Osteocyte (in vitro differentiated cells): ENCODE results near the gene PSG3. TPM values are rescaled to one million over a fixed set of nuclear protein-coding genes. Genes with fewer than 3 reads are reported as not detected.
"Not testable (repeated sequence)": the region's sequence is repeated elsewhere in the genome, so short reads cannot be mapped to it uniquely, and the experiment has no call there.

Source experiments
- DNase-seq: peaks from one replicate; pipeline ENCODE4 v3.0.0; 2021; ENCODE audit warnings: mixed read lengths; ENCODE audit not compliant: unreplicated experiment; ENCODE audit errors: extremely low spot score
- H3K27ac Mint-ChIP-seq: one replicate; pipeline ENCODE4 v1.8.0; 2021; ENCODE audit warnings: mild to moderate bottlenecking, mixed read lengths; ENCODE audit not compliant: unreplicated experiment
- H3K27me3 Mint-ChIP-seq: one replicate; pipeline ENCODE4 v1.8.0; 2021; ENCODE audit warnings: mixed read lengths; ENCODE audit not compliant: unreplicated experiment
- H3K36me3 Mint-ChIP-seq: one replicate; pipeline ENCODE4 v1.8.0; 2021; ENCODE audit warnings: mixed read lengths; ENCODE audit not compliant: unreplicated experiment
- H3K4me1 Mint-ChIP-seq: one replicate; pipeline ENCODE4 v1.8.0; 2021; ENCODE audit warnings: mixed read lengths; ENCODE audit not compliant: unreplicated experiment
- H3K4me3 Mint-ChIP-seq: one replicate; pipeline ENCODE4 v1.8.0; 2021; ENCODE audit warnings: mild to moderate bottlenecking, moderate library complexity, mixed read lengths; ENCODE audit not compliant: unreplicated experiment
- H3K9me3 Mint-ChIP-seq: one replicate; pipeline ENCODE4 v1.8.0; 2021; ENCODE audit warnings: mixed read lengths; ENCODE audit not compliant: unreplicated experiment
- CTCF ChIP-seq: fragments of 200-600 bp; sonication (generic); IDR thresholded peaks from 2 replicates; pipeline ENCODE4 v1.5.0; 2021; ENCODE audit warnings: antibody characterized with exemption, mild to moderate bottlenecking, moderate library complexity
- total RNA-seq: library from RNA; stranded (reverse); gene quantifications from 2 replicates; pipeline ENCODE4 v1.2.1, GENCODE V29; 2021

Gene PSG3
- total RNA-seq, 1 donor from 2014 or later: not detected

GRCh38 chr19:42762789-42763188, 22.5 kb upstream of the PSG3 start:
- H3K4me1 Mint-ChIP-seq: no peaks in the 10 kb centered on the region
- H3K27me3 Mint-ChIP-seq: no peaks in the 10 kb centered on the region
- peaks cover 9% of the 10 kb centered on the region for H3K9me3 Mint-ChIP-seq
- no peak overlapping the region for H3K4me3 Mint-ChIP-seq
- no peak for TF ChIP-seq CTCF
- no peaks in the 10 kb centered on the region for H3K36me3 Mint-ChIP-seq
- H3K27ac Mint-ChIP-seq: no peak overlapping the region
- DNase-seq: no peak

- H3K27me3 Mint-ChIP-seq, H3K4me1 Mint-ChIP-seq, H3K9me3 Mint-ChIP-seq, H3K4me3 Mint-ChIP-seq, H3K27ac Mint-ChIP-seq, DNase-seq, H3K36me3 Mint-ChIP-seq: not testable (repeated sequence)
These were observed 21.6 kb upstream of the PSG3 start for GRCh38 chr19:42761924-42762295.

- H3K9me3 Mint-ChIP-seq, H3K27me3 Mint-ChIP-seq, H3K36me3 Mint-ChIP-seq, H3K4me1 Mint-ChIP-seq, DNase-seq, H3K27ac Mint-ChIP-seq, H3K4me3 Mint-ChIP-seq: not testable (repeated sequence)
These were observed 21.0 kb upstream of the PSG3 start for GRCh38 chr19:42760954-42761923.

GRCh38 chr19:42758667-42759066, 18.4 kb upstream of the PSG3 start:
- not testable (repeated sequence) for H3K4me3 Mint-ChIP-seq, DNase-seq, H3K27ac Mint-ChIP-seq, H3K27me3 Mint-ChIP-seq, H3K4me1 Mint-ChIP-seq, H3K36me3 Mint-ChIP-seq
- peaks cover 12% of the 10 kb centered on the region for H3K9me3 Mint-ChIP-seq

GRCh38 chr19:42752246-42752645, 12.0 kb upstream of the PSG3 start:
- H3K9me3 Mint-ChIP-seq: peaks cover 30% of the 10 kb centered on the region
- not testable (repeated sequence) for H3K4me3 Mint-ChIP-seq, H3K27ac Mint-ChIP-seq, H3K27me3 Mint-ChIP-seq, DNase-seq, H3K36me3 Mint-ChIP-seq, H3K4me1 Mint-ChIP-seq

DNA sequence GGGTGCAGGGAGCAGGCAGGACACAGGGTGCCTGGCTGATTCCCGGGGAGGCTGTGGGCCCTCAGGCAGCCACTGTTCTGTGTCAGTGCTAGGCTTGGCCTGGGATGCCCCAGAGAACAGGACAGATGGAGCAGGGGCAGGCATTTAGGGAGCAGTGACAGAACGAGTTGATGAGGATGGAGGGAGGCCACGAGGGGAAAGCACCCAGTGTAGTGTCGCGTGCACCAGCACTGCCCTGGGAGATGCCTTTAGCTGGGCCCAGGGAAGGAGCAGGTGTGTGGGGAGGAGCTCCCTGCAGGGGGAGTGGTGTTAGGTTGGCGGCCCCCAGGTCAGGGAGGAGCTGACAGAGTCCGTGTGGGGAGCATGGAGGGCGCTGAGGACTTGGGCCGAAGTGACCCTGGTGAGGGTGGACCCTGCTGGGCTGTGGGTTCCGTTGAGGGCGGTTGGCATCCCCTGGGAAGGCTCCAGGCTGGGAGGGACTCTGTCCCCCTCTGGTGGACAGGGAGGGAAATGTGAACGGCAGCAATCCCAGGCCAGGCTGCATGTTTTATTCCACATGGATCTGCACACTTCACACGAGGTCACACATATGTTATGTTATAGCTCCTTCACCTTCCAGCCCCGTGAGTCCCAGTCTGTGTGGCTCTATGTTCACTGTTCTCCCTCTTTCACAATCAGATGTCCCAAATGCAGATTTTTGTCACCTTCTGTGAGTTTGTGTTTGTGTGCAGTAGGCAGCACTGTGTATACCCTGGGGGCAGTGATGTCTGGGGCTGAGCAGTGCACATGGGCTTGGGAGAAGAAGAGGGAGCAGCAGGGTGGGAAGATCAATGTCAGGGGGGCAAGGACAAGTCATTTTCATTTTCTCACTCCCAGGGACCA, 1.7 kb upstream of the PSG3 start:
- H3K4me3 Mint-ChIP-seq, H3K27me3 Mint-ChIP-seq, H3K4me1 Mint-ChIP-seq, H3K27ac Mint-ChIP-seq, DNase-seq, H3K36me3 Mint-ChIP-seq: not testable (repeated sequence)
- H3K9me3 Mint-ChIP-seq: peaks cover 12% of the 10 kb centered on the region

- not testable (repeated sequence) for H3K4me3 Mint-ChIP-seq, H3K9me3 Mint-ChIP-seq, H3K36me3 Mint-ChIP-seq, H3K27me3 Mint-ChIP-seq, DNase-seq, H3K4me1 Mint-ChIP-seq, H3K27ac Mint-ChIP-seq
These were observed 2.7 kb downstream of the PSG3 start for GRCh38 chr19:42737581-42738011.

DNA sequence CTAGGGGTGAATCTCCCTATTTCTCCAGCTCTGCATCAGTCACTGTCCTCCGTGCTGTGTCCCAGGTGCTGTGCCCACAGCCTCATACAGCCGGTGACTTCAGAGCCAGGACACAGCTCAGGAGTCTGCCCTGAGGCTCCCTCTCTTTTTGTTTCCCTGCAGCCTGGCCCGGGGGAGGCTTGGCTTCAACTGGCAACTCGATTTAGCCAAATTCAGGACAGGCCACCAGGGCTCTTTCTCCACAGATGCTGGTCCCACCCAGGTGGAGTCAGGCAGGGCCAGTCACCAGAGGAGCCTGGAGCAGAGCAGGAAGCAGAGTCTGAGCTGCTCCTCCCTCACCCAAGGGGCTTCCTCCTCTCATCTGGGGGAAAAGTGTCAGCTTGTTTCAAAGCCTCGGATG, 11.9 kb downstream of the PSG3 start:
- H3K27ac Mint-ChIP-seq, DNase-seq, H3K36me3 Mint-ChIP-seq, H3K27me3 Mint-ChIP-seq, H3K4me3 Mint-ChIP-seq, H3K4me1 Mint-ChIP-seq: not testable (repeated sequence)
- peaks cover 14% of the 10 kb centered on the region for H3K9me3 Mint-ChIP-seq

- H3K4me3 Mint-ChIP-seq, H3K4me1 Mint-ChIP-seq, H3K36me3 Mint-ChIP-seq, H3K27ac Mint-ChIP-seq, H3K27me3 Mint-ChIP-seq, DNase-seq: not testable (repeated sequence)
- peaks cover 40% of the 10 kb centered on the region for H3K9me3 Mint-ChIP-seq
These were observed 26.3 kb downstream of the PSG3 start for GRCh38 chr19:42714000-42714399.

DNA sequence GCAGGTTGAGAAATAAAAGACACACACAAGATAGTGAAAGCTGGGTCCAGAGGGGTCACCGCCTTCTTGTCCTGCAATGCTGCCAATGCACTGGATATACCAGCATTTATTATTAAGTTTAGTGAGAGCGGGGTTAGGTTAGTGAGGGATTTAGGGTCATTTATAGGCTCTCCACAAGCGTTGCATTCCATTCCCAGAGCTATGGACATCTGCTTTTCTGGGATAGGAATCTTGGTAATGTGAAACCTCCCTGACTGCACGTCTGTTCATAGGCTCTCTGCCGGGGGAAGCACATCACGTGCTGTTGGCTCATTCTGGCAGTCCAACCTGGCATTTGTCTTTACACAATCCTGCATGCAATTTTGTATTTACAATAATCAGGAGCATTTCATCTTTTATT, 27.5 kb downstream of the PSG3 start:
- H3K36me3 Mint-ChIP-seq, H3K4me3 Mint-ChIP-seq, H3K4me1 Mint-ChIP-seq, DNase-seq, H3K27me3 Mint-ChIP-seq, H3K27ac Mint-ChIP-seq: not testable (repeated sequence)
- peaks cover 40% of the 10 kb centered on the region for H3K9me3 Mint-ChIP-seq

GRCh38 chr19:42710986-42711385, 29.3 kb downstream of the PSG3 start:
- not testable (repeated sequence) for H3K27me3 Mint-ChIP-seq, H3K36me3 Mint-ChIP-seq, H3K4me1 Mint-ChIP-seq, H3K27ac Mint-ChIP-seq, DNase-seq, H3K4me3 Mint-ChIP-seq
- peaks cover 41% of the 10 kb centered on the region for H3K9me3 Mint-ChIP-seq
